ENCODE measurements around the gene SZT2.
"Not testable (repeated sequence)": the region's sequence is repeated elsewhere in the genome, so short reads cannot be mapped to it uniquely, and the experiment has no call there.

SZT2 gene

GRCh38 chr1:43368646-43369020, 21.1 kb upstream of the SZT2 start:
- H3K4me1 Mint-ChIP-seq (ENCODE audit: low read depth): peaks cover 36% of the 10 kb centered on the region
- DNase-seq: no peak
- peak overlapping the region; percentile 92 for H3K4me3 Mint-ChIP-seq
- H3K9me3 Mint-ChIP-seq: no peaks in the 10 kb centered on the region
- H3K36me3 Mint-ChIP-seq (ENCODE audit: low read depth): peaks cover 57% of the 10 kb centered on the region
- peak overlapping the region; percentile 94 for H3K27ac Mint-ChIP-seq
- no peaks in the 10 kb centered on the region for H3K27me3 Mint-ChIP-seq

DNA sequence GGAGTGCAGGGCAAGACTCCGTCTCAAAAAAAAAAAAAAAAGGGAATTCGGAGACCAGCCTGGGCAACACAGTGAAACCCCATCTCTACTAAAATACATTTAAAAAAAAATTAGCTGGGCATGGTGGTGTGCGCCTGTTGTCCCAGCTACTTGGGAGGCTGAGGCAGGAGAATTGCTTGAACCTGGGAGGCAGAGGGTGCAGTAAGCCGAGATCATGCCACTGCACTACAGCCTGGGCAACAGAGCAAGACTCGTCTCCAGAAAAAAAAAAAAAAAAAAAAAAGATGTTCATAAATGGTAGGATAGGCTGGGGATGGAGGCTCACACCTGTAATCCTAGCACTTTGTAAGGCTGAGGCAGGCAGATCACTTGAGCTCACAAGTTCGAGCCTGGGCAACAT, 19.9 kb upstream of the SZT2 start:
- H3K4me1 Mint-ChIP-seq (ENCODE audit: low read depth): peaks cover 33% of the 10 kb centered on the region
- not testable (repeated sequence) for H3K9me3 Mint-ChIP-seq, H3K27me3 Mint-ChIP-seq, H3K27ac Mint-ChIP-seq, DNase-seq
- peak overlapping the region; percentile 92 for H3K4me3 Mint-ChIP-seq
- H3K36me3 Mint-ChIP-seq (ENCODE audit: low read depth): peaks cover 46% of the 10 kb centered on the region

DNA sequence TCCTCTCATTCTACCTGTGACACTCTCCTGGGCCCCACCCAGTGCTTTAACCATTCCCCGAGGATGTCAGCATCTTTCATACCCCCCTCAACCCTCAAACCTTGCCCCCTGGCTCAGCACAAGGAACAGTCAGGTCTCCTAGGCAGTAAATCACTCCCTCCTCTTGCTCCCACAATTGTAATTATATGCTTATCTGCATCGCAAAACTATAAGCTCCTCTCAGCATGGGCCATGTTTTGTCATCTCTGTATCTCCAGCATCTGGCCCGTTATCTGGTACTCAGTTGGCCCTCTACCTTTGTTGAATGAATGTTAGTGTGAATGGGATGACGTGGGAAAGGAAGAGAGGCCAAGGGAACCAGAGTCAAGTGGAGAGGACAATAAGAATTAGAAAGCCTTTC, 19.1 kb upstream of the SZT2 start:
- H3K27me3 Mint-ChIP-seq: no peaks in the 10 kb centered on the region
- no peak overlapping the region for H3K4me3 Mint-ChIP-seq
- no peak overlapping the region for H3K27ac Mint-ChIP-seq
- DNase-seq: no peak
- H3K4me1 Mint-ChIP-seq (ENCODE audit: low read depth): peaks cover 29% of the 10 kb centered on the region
- H3K9me3 Mint-ChIP-seq: no peaks in the 10 kb centered on the region
- peaks cover 39% of the 10 kb centered on the region for H3K36me3 Mint-ChIP-seq (ENCODE audit: low read depth)

- Mint-ChIP-seq H3K27ac (no peak overlapping the region), H3K27me3 (no peaks in the 10 kb centered on the region)
Observed at GRCh38 chr1:43372172-43372571, 17.5 kb upstream of the SZT2 start.

GRCh38 chr1:43373066-43373940, 16.4 kb upstream of the SZT2 start:
- H3K27ac Mint-ChIP-seq: no peak overlapping the region
- H3K4me3 Mint-ChIP-seq: no peak overlapping the region
- H3K9me3 Mint-ChIP-seq: no peaks in the 10 kb centered on the region
- peaks cover 30% of the 10 kb centered on the region for H3K36me3 Mint-ChIP-seq (ENCODE audit: low read depth)
- H3K4me1 Mint-ChIP-seq (ENCODE audit: low read depth): peaks cover 18% of the 10 kb centered on the region
- DNase-seq: no peak
- H3K27me3 Mint-ChIP-seq: no peaks in the 10 kb centered on the region

More at GRCh38 chr1:43372172-43372571, 17.5 kb upstream of the SZT2 start:
- Mint-ChIP-seq H3K9me3 (no peaks in the 10 kb centered on the region), H3K4me3 (no peak overlapping the region), H3K4me1 (ENCODE audit: low read depth) (peaks cover 20% of the 10 kb centered on the region), H3K36me3 (ENCODE audit: low read depth) (peaks cover 30% of the 10 kb centered on the region)
- no peak for DNase-seq

DNA sequence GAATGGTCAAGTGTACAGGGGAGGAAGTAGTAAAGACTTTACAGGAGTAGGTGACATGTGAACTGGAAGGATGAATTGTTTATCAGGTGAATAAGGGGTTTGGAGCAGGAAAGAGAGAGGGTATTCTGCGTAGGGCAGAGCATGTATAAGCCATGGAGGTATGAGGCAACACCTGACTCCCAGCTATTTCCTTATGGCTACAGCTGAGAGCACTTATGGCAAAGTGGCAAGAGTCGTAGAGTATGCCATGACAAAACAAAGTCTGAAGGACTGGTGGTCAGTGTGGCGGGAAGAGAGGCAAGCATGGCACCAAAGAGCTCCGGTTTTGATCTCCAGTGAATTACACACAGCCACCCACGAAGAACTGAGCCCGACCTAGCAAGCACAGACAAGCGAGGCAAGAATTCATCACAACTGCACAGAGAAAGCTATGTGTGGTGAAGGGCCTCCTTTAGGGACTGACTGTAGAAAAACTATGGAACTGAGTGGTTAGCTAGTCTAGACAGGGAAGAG, 12.9 kb upstream of the SZT2 start:
- Mint-ChIP-seq H3K36me3 (ENCODE audit: low read depth) (peaks cover 37% of the 10 kb centered on the region), H3K4me3 (no peak overlapping the region), H3K27me3 (no peaks in the 10 kb centered on the region), H3K27ac (no peak overlapping the region), H3K9me3 (no peaks in the 10 kb centered on the region), H3K4me1 (ENCODE audit: low read depth) (peaks cover 11% of the 10 kb centered on the region)
- DNase-seq: no peak

DNA sequence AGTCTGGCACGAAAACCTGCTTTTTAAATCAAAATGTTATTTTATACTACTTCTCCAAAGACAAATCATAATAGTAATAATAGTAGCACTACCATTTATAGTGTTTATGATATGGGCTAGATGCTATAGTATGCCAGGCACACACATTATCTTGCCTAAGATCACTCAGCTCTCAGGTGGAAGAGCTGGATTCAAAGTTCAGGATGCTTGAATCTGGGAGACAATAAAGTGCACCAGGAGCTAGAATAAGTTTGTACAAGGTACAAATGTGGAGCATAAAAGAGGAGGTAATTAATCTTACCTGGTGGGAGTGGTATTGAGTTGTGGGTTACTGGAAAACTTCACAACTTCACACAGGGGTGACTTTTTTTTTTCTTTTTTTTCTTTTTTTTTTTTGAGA, 11.9 kb upstream of the SZT2 start:
- Mint-ChIP-seq H3K4me3 (no peak overlapping the region), H3K4me1 (ENCODE audit: low read depth) (peaks cover 14% of the 10 kb centered on the region), H3K36me3 (ENCODE audit: low read depth) (peaks cover 46% of the 10 kb centered on the region), H3K27me3 (no peaks in the 10 kb centered on the region), H3K9me3 (no peaks in the 10 kb centered on the region), H3K27ac (no peak overlapping the region)
- no peak for DNase-seq

- peaks cover 14% of the 10 kb centered on the region for H3K4me1 Mint-ChIP-seq (ENCODE audit: low read depth)
- H3K27ac Mint-ChIP-seq: no peak overlapping the region
- no peak overlapping the region for H3K4me3 Mint-ChIP-seq
- H3K36me3 Mint-ChIP-seq (ENCODE audit: low read depth): peaks cover 62% of the 10 kb centered on the region
- no peak for DNase-seq
- H3K27me3 Mint-ChIP-seq: no peaks in the 10 kb centered on the region
- H3K9me3 Mint-ChIP-seq: no peaks in the 10 kb centered on the region
Observed at GRCh38 chr1:43379476-43379875, 10.2 kb upstream of the SZT2 start.

DNA sequence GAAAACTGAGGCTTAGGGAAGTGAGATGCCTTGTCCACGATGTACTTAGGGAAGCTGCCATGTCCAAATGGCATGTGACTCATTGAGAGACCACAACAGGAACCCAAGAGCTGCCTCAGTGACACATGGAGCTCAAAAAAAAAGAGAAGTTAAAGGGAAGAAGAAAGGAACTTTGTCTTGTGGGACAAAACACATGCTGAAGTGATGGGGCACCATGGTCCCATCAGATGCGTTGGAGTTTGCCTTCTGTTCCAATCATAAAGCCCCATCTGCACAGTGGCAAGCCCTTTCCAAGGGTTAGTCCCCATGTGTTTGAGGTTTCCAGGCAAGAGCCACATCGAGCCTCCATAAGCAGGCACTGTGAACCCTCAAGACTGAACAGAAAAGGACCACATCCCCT, 8.1 kb upstream of the SZT2 start:
- H3K36me3 Mint-ChIP-seq (ENCODE audit: low read depth): peaks cover 81% of the 10 kb centered on the region
- peaks cover 11% of the 10 kb centered on the region for H3K4me1 Mint-ChIP-seq (ENCODE audit: low read depth)

GRCh38 chr1:43382027-43382779, 7.5 kb upstream of the SZT2 start:
- Mint-ChIP-seq H3K27ac (peak overlapping the region; percentile 42), H3K9me3 (no peaks in the 10 kb centered on the region), H3K4me3 (no peak overlapping the region), H3K27me3 (no peaks in the 10 kb centered on the region), H3K36me3 (ENCODE audit: low read depth) (peaks cover 87% of the 10 kb centered on the region), H3K4me1 (ENCODE audit: low read depth) (peaks cover 11% of the 10 kb centered on the region)
- no peak for DNase-seq

More for the DNA sequence above, 8.1 kb upstream of the SZT2 start:
- peak overlapping the region; percentile 39 for H3K27ac Mint-ChIP-seq
- H3K9me3 Mint-ChIP-seq: no peaks in the 10 kb centered on the region
- H3K4me3 Mint-ChIP-seq: no peak overlapping the region
- DNase-seq: no peak
- H3K27me3 Mint-ChIP-seq: no peaks in the 10 kb centered on the region

- Mint-ChIP-seq H3K27me3 (no peaks in the 10 kb centered on the region), H3K4me3 (no peak overlapping the region), H3K27ac (no peak overlapping the region), H3K4me1 (ENCODE audit: low read depth) (peaks cover 21% of the 10 kb centered on the region), H3K9me3 (no peaks in the 10 kb centered on the region), H3K36me3 (ENCODE audit: low read depth) (peaks cover 87% of the 10 kb centered on the region)
- no peak for DNase-seq
Observed at GRCh38 chr1:43383449-43383848, 6.2 kb upstream of the SZT2 start.

DNA sequence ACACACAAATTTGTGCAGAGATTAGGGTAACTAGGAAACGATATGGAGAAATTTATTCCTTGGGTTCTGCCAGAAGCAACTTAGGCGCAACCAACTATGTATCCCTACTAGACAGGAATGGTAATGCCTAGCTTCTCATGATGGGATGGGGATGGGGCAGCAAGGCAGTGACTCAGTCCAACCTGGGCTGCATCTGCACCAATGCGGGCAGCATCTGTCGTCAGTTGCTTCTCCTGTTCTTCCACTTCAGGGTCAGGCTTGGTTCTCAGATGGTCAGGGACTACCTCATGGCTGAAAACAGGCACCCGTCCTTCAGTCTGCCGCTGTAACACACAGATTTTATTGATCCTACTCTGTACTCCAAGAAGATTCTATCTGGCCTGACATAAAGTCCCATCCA, 3.0 kb upstream of the SZT2 start:
- Mint-ChIP-seq H3K27ac (peak overlapping the region; percentile 3), H3K9me3 (no peaks in the 10 kb centered on the region)

GRCh38 chr1:43387976-43388599, 1.6 kb upstream of the SZT2 start:
- H3K9me3 Mint-ChIP-seq: no peaks in the 10 kb centered on the region
- H3K27me3 Mint-ChIP-seq: no peaks in the 10 kb centered on the region
- peaks cover 43% of the 10 kb centered on the region for H3K4me1 Mint-ChIP-seq (ENCODE audit: low read depth)
- peak overlapping the region; percentile 98 for H3K27ac Mint-ChIP-seq
- peak overlapping the region; percentile 99 for H3K4me3 Mint-ChIP-seq
- DNase-seq: no peak
- H3K36me3 Mint-ChIP-seq (ENCODE audit: low read depth): peaks cover 63% of the 10 kb centered on the region

More for the DNA sequence above, 3.0 kb upstream of the SZT2 start:
- H3K27me3 Mint-ChIP-seq: no peaks in the 10 kb centered on the region
- H3K4me3 Mint-ChIP-seq: no peak overlapping the region
- DNase-seq: no peak
- H3K4me1 Mint-ChIP-seq (ENCODE audit: low read depth): peaks cover 40% of the 10 kb centered on the region
- H3K36me3 Mint-ChIP-seq (ENCODE audit: low read depth): peaks cover 74% of the 10 kb centered on the region

DNA sequence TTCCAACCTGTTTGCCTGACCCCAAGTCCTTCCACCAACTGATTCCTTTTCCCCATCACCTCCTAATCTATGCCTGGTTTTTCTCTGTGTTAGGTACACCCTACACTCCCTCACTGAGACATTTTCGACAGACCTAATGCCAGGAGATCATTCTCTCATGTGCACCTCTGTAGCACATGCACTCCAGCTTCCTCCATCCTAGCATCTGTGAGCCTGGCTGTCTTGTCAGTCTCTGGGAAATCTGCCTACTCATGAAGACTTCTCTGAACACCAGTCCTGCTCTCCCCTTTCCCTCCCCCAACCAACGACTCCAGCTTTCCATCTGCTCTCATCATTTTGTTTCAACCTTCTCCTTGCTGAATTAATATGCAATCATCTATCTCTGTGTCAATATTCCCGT, 1.1 kb upstream of the SZT2 start:
- DNase-seq: no peak
- Mint-ChIP-seq H3K4me1 (ENCODE audit: low read depth) (peaks cover 47% of the 10 kb centered on the region), H3K27me3 (no peaks in the 10 kb centered on the region), H3K36me3 (ENCODE audit: low read depth) (peaks cover 61% of the 10 kb centered on the region), H3K4me3 (peak overlapping the region; percentile 99), H3K9me3 (no peaks in the 10 kb centered on the region), H3K27ac (peak overlapping the region; percentile 98)

Data from activated T-cell treated with anti-CD3 and anti-CD28 coated beads, Interleukin-2, amount 50 U/mL, for 24 hours (primary cell).